ENCODE data around the gene C1QTNF8. TPM values are rescaled to one million over a fixed set of nuclear protein-coding genes. Genes with fewer than 3 reads are reported as not detected.
A peak's percentile ranks its signal among the peaks of the same experiment; 100 is the strongest.

Gene C1QTNF8
- total RNA-seq, 1 donor from 2014 or later = not detected

- Mint-ChIP-seq H3K9me3 (ENCODE audit: unreplicated experiment) (no peaks in the 10 kb centered on the region), H3K36me3 (ENCODE audit: low read depth, unreplicated experiment) (no peaks in the 10 kb centered on the region), H3K27ac (ENCODE audit: unreplicated experiment) (no peak overlapping the region), H3K4me1 (ENCODE audit: low read depth, unreplicated experiment) (no peaks in the 10 kb centered on the region), H3K27me3 (ENCODE audit: low read depth, unreplicated experiment) (peaks cover 11% of the 10 kb centered on the region), H3K4me3 (ENCODE audit: unreplicated experiment) (no peak overlapping the region)
- peak; percentile 55 for DNase-seq (ENCODE audit: low read depth)
- no peak overlapping the region for H3K4me3 ChIP-seq (ENCODE audit: insufficient read depth, low read depth, low read length)
- H3K36me3 ChIP-seq (ENCODE audit: insufficient read depth, low read length) = no peaks in the 10 kb centered on the region
- no peak overlapping the region for H2AFZ ChIP-seq (ENCODE audit: low read depth, low read length)
- H3K27ac ChIP-seq (ENCODE audit: low read depth, low read length) = no peak overlapping the region
- H3K9me3 ChIP-seq (ENCODE audit: insufficient read depth, low read depth, low read length) = no peaks in the 10 kb centered on the region
- H3K9ac ChIP-seq (ENCODE audit: low read length) = no peak overlapping the region
- no peaks in the 10 kb centered on the region for H4K20me1 ChIP-seq (ENCODE audit: insufficient read depth, low read length)
- H3K79me2 ChIP-seq (ENCODE audit: insufficient read depth, low read length) = no peaks in the 10 kb centered on the region
- TF ChIP-seq CTCF (IDR thresholded peaks at IDR 0.05; ENCODE audit: insufficient read depth, low read depth, low read length) (no peak), EZH2 (IDR thresholded peaks at IDR 0.05; ENCODE audit: insufficient read depth, low read length) (no peak)
- no peaks in the 10 kb centered on the region for H3K4me1 ChIP-seq (ENCODE audit: insufficient read depth, low read length)
- FAIRE-seq = no peak
- no peak overlapping the region for H3K4me2 ChIP-seq (ENCODE audit: low read length)
- no peaks in the 10 kb centered on the region for H3K27me3 ChIP-seq (ENCODE audit: insufficient read depth, low read length)
Observed at GRCh38 chr16:1125471-1125870, 29.4 kb upstream of the C1QTNF8 start.

GRCh38 chr16:1124795-1125194, 28.8 kb upstream of the C1QTNF8 start:
- no peak overlapping the region for H3K4me2 ChIP-seq (ENCODE audit: low read length)
- H3K4me3 ChIP-seq (ENCODE audit: insufficient read depth, low read depth, low read length) = no peak overlapping the region
- no peaks in the 10 kb centered on the region for H3K4me1 Mint-ChIP-seq (ENCODE audit: low read depth, unreplicated experiment)
- H3K27ac ChIP-seq (ENCODE audit: low read depth, low read length) = no peak overlapping the region
- DNase-seq (ENCODE audit: low read depth) (no peak), FAIRE-seq (no peak)
- H3K9ac ChIP-seq (ENCODE audit: low read length) = no peak overlapping the region
- H4K20me1 ChIP-seq (ENCODE audit: insufficient read depth, low read length) = no peaks in the 10 kb centered on the region
- peaks cover 11% of the 10 kb centered on the region for H3K27me3 Mint-ChIP-seq (ENCODE audit: low read depth, unreplicated experiment)
- no peaks in the 10 kb centered on the region for H3K9me3 Mint-ChIP-seq (ENCODE audit: unreplicated experiment)
- H3K4me3 Mint-ChIP-seq (ENCODE audit: unreplicated experiment) = no peak overlapping the region
- no peaks in the 10 kb centered on the region for H3K9me3 ChIP-seq (ENCODE audit: insufficient read depth, low read depth, low read length)
- no peaks in the 10 kb centered on the region for H3K27me3 ChIP-seq (ENCODE audit: insufficient read depth, low read length)
- no peaks in the 10 kb centered on the region for H3K36me3 Mint-ChIP-seq (ENCODE audit: low read depth, unreplicated experiment)
- no peak overlapping the region for H3K27ac Mint-ChIP-seq (ENCODE audit: unreplicated experiment)
- H3K4me1 ChIP-seq (ENCODE audit: insufficient read depth, low read length) = no peaks in the 10 kb centered on the region
- no peak overlapping the region for H2AFZ ChIP-seq (ENCODE audit: low read depth, low read length)
- no peaks in the 10 kb centered on the region for H3K36me3 ChIP-seq (ENCODE audit: insufficient read depth, low read length)
- TF ChIP-seq EZH2 (IDR thresholded peaks at IDR 0.05; ENCODE audit: insufficient read depth, low read length) = no peak
- no peak for TF ChIP-seq CTCF (IDR thresholded peaks at IDR 0.05; ENCODE audit: insufficient read depth, low read depth, low read length)
- no peaks in the 10 kb centered on the region for H3K79me2 ChIP-seq (ENCODE audit: insufficient read depth, low read length)

GRCh38 chr16:1124291-1124690, 28.2 kb upstream of the C1QTNF8 start:
- Mint-ChIP-seq H3K4me3 (ENCODE audit: unreplicated experiment) (no peak overlapping the region), H3K9me3 (ENCODE audit: unreplicated experiment) (no peaks in the 10 kb centered on the region), H3K36me3 (ENCODE audit: low read depth, unreplicated experiment) (no peaks in the 10 kb centered on the region), H3K27me3 (ENCODE audit: low read depth, unreplicated experiment) (peaks cover 11% of the 10 kb centered on the region), H3K27ac (ENCODE audit: unreplicated experiment) (no peak overlapping the region), H3K4me1 (ENCODE audit: low read depth, unreplicated experiment) (no peaks in the 10 kb centered on the region)
- H3K36me3 ChIP-seq (ENCODE audit: insufficient read depth, low read length) = no peaks in the 10 kb centered on the region
- H3K4me1 ChIP-seq (ENCODE audit: insufficient read depth, low read length) = no peaks in the 10 kb centered on the region
- H3K9ac ChIP-seq (ENCODE audit: low read length) = no peak overlapping the region
- no peaks in the 10 kb centered on the region for H3K9me3 ChIP-seq (ENCODE audit: insufficient read depth, low read depth, low read length)
- no peak overlapping the region for H3K4me2 ChIP-seq (ENCODE audit: low read length)
- H3K79me2 ChIP-seq (ENCODE audit: insufficient read depth, low read length) = no peaks in the 10 kb centered on the region
- DNase-seq (ENCODE audit: low read depth) = no peak
- H3K27ac ChIP-seq (ENCODE audit: low read depth, low read length) = no peak overlapping the region
- H4K20me1 ChIP-seq (ENCODE audit: insufficient read depth, low read length) = no peaks in the 10 kb centered on the region
- H3K4me3 ChIP-seq (ENCODE audit: insufficient read depth, low read depth, low read length) = no peak overlapping the region
- FAIRE-seq = no peak
- H2AFZ ChIP-seq (ENCODE audit: low read depth, low read length) = no peak overlapping the region
- no peaks in the 10 kb centered on the region for H3K27me3 ChIP-seq (ENCODE audit: insufficient read depth, low read length)
- no peak for TF ChIP-seq CTCF (IDR thresholded peaks at IDR 0.05; ENCODE audit: insufficient read depth, low read depth, low read length)
- TF ChIP-seq EZH2 (IDR thresholded peaks at IDR 0.05; ENCODE audit: insufficient read depth, low read length) = no peak

Measured in astrocyte (in vitro differentiated cells and primary cell).